Stimulated activated CD4-positive, alpha-beta T cell treated with anti-CD3 and anti-CD28 coated beads, Interleukin-12 subunit alpha, Interleukin-12 subunit beta, amount 100 ng/mL, for 24 hours (primary cell): ENCODE results near the gene LARGE2.

Experiments
- DNase-seq, 2 experiments: peaks; one replicate each; pipeline ENCODE4 v3.0.0-alpha.2; 2020; ENCODE audit warnings: low read depth in 2 of 2

The LARGE2 gene

DNA sequence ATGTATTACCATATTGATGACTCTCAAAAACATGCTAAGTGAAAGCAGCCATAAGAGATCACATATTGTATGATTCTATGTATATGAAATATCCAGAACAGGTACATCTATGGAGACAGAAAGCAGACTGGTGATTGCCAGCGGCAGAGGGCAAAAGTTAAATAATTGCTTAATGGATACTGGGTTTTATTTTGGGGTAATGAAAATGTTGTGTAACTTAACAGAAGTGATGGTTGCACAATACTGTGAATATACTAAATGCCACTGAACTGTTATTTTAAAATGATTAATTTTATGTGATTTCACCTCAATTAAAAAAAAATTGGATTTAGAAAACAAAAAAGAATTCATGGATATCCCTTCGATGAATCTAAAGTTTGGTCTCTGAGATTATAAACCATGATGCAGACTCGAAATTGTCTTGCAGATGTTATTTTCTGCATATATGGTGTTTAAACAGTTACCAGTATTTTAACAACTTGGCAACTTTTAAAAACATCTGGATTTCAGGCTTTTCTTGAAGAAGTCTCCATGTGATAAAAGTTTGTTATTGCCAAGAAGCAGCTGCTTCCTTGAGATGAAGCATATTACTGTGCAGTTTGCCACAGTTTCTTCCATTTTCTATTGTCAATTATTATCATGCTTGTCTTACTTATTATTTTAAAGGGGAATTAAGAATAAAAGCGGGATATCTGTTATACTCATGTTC, 38.1 kb downstream of the LARGE2 start:
- DNase-seq, result no peak

DNA sequence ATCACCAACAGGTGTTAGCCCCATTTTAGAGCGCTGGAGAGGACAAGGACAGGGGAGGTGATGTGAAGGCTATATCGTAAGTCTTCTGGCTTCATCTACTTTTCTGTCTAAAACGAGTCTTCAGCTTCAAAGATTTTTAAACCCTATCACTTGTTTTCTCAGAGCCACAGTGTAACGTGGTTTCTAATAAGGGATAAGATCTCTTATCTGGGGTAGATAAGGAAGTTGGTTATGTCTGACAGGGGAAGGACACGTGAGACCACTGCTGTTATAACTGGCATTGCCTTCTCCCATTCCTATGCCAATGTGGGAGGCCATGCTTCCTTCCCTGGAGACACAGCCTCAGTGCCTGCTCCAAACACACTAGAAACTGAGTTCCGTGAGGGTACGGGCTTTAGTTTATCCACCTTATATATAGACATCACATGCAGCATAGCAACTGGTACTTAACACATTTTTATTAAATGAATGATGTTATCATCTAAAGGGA, 39.3 kb downstream of the LARGE2 start:
- no peak for DNase-seq

DNA sequence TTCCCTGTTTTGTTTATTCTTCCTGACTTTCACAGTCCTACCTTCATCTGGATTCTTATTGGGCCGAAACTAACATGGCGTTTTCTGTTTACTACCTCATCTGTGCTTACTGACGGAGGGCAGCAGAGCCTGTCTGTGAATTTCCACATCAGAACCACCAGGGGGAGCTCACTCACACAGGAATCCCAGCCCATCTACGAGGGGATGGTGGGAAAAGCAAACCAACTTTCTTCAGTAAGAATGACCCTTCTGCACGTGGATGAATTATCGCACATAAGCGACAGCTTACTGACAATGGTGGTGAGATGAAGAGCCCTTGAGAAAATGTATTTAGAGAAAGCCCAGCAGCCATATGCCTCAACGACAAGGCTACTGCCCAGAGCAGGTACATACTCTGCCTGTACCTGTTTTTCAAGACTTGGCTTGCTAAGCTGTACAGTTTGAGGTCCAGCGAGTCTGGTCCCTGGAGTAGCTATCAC, 42.5 kb downstream of the LARGE2 start:
- peak; percentile 24 to 29 for DNase-seq

DNA sequence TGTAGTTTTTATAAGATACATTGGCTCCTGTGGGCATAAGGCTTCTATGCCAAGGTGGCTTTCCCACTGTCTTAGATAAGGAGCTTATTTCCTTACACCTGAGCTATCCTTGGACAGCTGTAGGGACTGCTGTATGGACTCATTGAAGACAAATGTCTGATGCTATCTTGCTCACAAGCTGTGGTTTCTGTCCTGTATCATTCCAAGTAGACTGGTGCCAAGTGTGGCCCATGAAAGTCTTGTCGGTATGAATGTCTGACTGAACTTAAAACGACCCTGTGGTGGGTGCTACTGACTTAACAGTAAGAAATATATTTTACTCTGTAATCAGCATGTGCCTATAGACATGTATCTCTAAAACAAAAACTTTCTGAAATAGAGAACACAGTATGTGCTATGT, 45.0 kb downstream of the LARGE2 start:
- no peak for DNase-seq

DNA sequence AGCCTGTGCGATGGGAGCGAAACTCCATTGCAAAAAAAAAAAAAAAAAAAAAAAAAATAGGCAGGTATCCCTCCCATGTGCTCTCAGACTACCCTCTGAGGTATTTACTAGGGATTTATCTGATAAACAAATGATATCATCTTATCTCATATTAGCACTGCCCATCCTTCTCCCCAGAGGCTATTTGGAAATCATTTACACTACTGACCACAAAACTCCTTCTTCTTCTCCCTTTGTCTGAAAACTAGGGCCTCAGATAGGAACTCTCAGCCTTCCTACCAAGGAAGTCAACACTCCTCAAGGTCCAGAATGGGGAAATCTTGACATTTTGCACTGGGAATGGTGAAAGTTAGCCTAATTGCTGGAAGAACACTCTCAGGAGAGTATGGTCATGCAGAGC, 46.4 kb downstream of the LARGE2 start:
- DNase-seq, result no peak

DNA sequence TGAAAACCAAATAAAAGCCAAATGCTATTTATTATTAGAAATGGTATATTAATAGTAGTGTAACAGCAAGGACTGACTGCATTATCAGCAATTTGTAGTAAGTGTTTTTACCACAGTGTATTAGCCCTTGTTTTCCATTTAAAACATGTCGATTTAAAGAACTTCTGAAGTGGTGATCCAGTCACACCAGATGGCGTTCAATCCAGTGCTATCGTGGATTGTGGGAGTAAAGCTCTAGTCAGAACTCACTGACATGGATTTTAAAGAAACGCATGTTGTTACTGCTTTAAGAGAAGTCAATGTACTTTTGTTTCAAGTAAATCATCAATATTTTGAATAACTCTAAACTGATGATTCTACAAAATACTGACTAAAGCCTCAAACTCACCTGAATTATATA, 51.1 kb downstream of the LARGE2 start:
- no peak for DNase-seq

DNA sequence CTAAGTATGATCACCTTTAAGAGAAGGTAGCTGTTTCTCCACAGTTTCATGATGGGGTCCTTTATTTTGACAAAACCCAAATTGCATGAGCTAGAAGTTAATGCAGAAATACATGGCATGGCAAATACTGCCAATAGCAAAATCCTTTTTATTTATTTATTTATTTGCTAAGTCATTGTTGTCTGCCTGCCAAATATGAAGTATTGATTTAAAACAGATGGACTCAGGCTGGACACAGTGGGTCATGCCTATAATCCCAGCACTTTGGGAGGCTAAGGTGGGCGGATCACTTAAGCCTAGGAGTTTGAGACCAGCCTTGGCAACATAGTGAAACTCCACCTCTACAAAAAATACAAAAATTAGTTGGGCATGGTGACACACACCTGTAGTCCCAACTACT, 52.4 kb downstream of the LARGE2 start:
- DNase-seq, result no peak
